MCF 10A (cell line): ENCODE measurements around the gene DNAJC15. TPM values are rescaled to one million over a fixed set of nuclear protein-coding genes. Genes with fewer than 3 reads are reported as not detected.

Experiments
- BruUV-seq: library from RNA; stranded (reverse); fragments of 400-500 nt; replicated peaks from 2 replicates; lab custom pipeline; 2021; lab: Mats Ljungman, UMichigan
- CTCF ChIA-PET: fragments of 300-600 bp; sonication (Branson Sonifier 250); formaldehyde crosslinking; extraction: SDS; loops from one replicate; lab custom pipeline; 2021; ENCODE audit warnings: antibody characterized with exemption, inconsistent platforms; lab: Yijun Ruan, JAX
- POLR2A ChIA-PET: fragments of 300-600, 350-650 bp; sonication (Branson Sonifier 250); formaldehyde crosslinking; extraction: SDS; loops from one replicate; lab custom pipeline; 2020; ENCODE audit warnings: antibody characterized with exemption, inconsistent platforms; lab: Yijun Ruan, JAX
- DNase-seq: peaks from one replicate; pipeline ENCODE4 v3.0.0-alpha.2; 2018; ENCODE audit not compliant: unreplicated experiment
- H3K27ac Mint-ChIP-seq: one replicate; pipeline ENCODE4 v1.8.0; 2022; ENCODE audit warnings: mild to moderate bottlenecking, low read depth, mixed read lengths; ENCODE audit not compliant: unreplicated experiment
- H3K27me3 Mint-ChIP-seq: one replicate; pipeline ENCODE4 v1.8.0; 2022; ENCODE audit warnings: mixed read lengths; ENCODE audit not compliant: insufficient read depth, unreplicated experiment
- H3K36me3 Mint-ChIP-seq: one replicate; pipeline ENCODE4 v1.8.0; 2022; ENCODE audit warnings: mild to moderate bottlenecking, moderate library complexity, mixed read lengths; ENCODE audit not compliant: insufficient read depth, unreplicated experiment
- H3K4me1 Mint-ChIP-seq: one replicate; pipeline ENCODE4 v1.8.0; 2022; ENCODE audit warnings: mixed read lengths; ENCODE audit not compliant: insufficient read depth, unreplicated experiment
- H3K4me3 Mint-ChIP-seq: one replicate; pipeline ENCODE4 v1.8.0; 2022; ENCODE audit warnings: mild to moderate bottlenecking, moderate library complexity, mixed read lengths; ENCODE audit not compliant: unreplicated experiment
- H3K9me3 Mint-ChIP-seq: one replicate; pipeline ENCODE4 v1.8.0; 2022; ENCODE audit warnings: mixed read lengths; ENCODE audit not compliant: unreplicated experiment
- CTCF ChIP-seq: fragments of 200-600 bp; IDR thresholded peaks from one replicate; pipeline ENCODE4 v1.8.0; 2022; ENCODE audit warnings: antibody characterized with exemption, mild to moderate bottlenecking; ENCODE audit not compliant: unreplicated experiment
- intact Hi-C: fragments of 100-400 bp; cut with micrococcal nuclease; formaldehyde crosslinking; loops from 2 replicates; pipeline ENCODE4 v1.14.1; 2022
- total RNA-seq: library from RNA; stranded (reverse); gene quantifications from 2 replicates; pipeline ENCODE4 v1.2.3, GENCODE V29; 2022

Gene DNAJC15
- total RNA-seq, 1 experiment from 2014 or later: 34.0 TPM

GRCh38 chr13:43118521-43118920 is 95.1 kb downstream of the DNAJC15 start:
- BruUV-seq: no TSS peak
- Mint-ChIP-seq H3K4me3 (no peak overlapping the region), H3K36me3 (no peaks in the 10 kb centered on the region), H3K27ac (no peak overlapping the region), H3K9me3 (no peaks in the 10 kb centered on the region), H3K4me1 (no peaks in the 10 kb centered on the region), H3K27me3 (no peaks in the 10 kb centered on the region)
- intact Hi-C loops: no loop called here
- DNase-seq: no peak
- ChIA-PET CTCF (no interaction called here), POLR2A (no interaction called here)
- no peak for TF ChIP-seq CTCF

- ChIA-PET POLR2A (interaction anchor here (0.7 kb wide), 1 partner anchor 1741 kb away, joined by 4 read pairs; no protein-coding TSS in a partner anchor), CTCF (no interaction called here)
- no TSS peak for BruUV-seq
- no peak for TF ChIP-seq CTCF
- H3K4me1 Mint-ChIP-seq: no peaks in the 10 kb centered on the region
- no peaks in the 10 kb centered on the region for H3K9me3 Mint-ChIP-seq
- no peak overlapping the region for H3K27ac Mint-ChIP-seq
- H3K4me3 Mint-ChIP-seq: no peak overlapping the region
- intact Hi-C loops: no loop called here
- no peaks in the 10 kb centered on the region for H3K27me3 Mint-ChIP-seq
- no peaks in the 10 kb centered on the region for H3K36me3 Mint-ChIP-seq
- no peak for DNase-seq
These were observed 95.8 kb downstream of the DNAJC15 start for GRCh38 chr13:43119206-43119605.

GRCh38 chr13:43122791-43123190 is 99.4 kb downstream of the DNAJC15 start:
- no TSS peak for BruUV-seq
- TF ChIP-seq CTCF: no peak
- H3K9me3 Mint-ChIP-seq: no peaks in the 10 kb centered on the region
- no peak overlapping the region for H3K27ac Mint-ChIP-seq
- no peaks in the 10 kb centered on the region for H3K27me3 Mint-ChIP-seq
- intact Hi-C loops: no loop called here
- no peak overlapping the region for H3K4me3 Mint-ChIP-seq
- DNase-seq: no peak
- H3K36me3 Mint-ChIP-seq: no peaks in the 10 kb centered on the region
- CTCF ChIA-PET: no interaction called here
- peaks cover 5% of the 10 kb centered on the region for H3K4me1 Mint-ChIP-seq
- POLR2A ChIA-PET: no interaction called here

GRCh38 chr13:43123856-43124255 is 100.5 kb downstream of the DNAJC15 start:
- Mint-ChIP-seq H3K27ac (no peak overlapping the region), H3K9me3 (no peaks in the 10 kb centered on the region), H3K4me1 (peaks cover 7% of the 10 kb centered on the region), H3K27me3 (no peaks in the 10 kb centered on the region), H3K4me3 (no peak overlapping the region), H3K36me3 (no peaks in the 10 kb centered on the region)
- no peak for TF ChIP-seq CTCF
- intact Hi-C loops: no loop called here
- POLR2A ChIA-PET: no interaction called here
- BruUV-seq: no TSS peak
- DNase-seq: no peak
- CTCF ChIA-PET: no interaction called here
